Uterus (tissue), 4 donors: ENCODE data around the gene LINGO1. TPM values are rescaled to one million over a fixed set of nuclear protein-coding genes. Genes with fewer than 3 reads are reported as not detected.

Source experiments
- DNase-seq, 2 donors: peaks; one replicate each; pipeline ENCODE4 v3.0.0-alpha.2; 2019 to 2020
- H3K27ac ChIP-seq, 2 donors: fragments of 200-600 bp; sonication (generic); 1 replicate in 1 of 2; 2 replicates in 1 of 2; pipeline ENCODE4 v1.5.1; 2016 to 2018
- H3K27me3 ChIP-seq, 2 donors: fragments of 200-600 bp; sonication (generic); one replicate each; pipeline ENCODE4 v1.5.1; 2018 to 2019; ENCODE audit warnings: control low read depth in 1 of 2
- H3K36me3 ChIP-seq, 2 donors: fragments of 200-600 bp; sonication (generic); one replicate each; pipeline ENCODE4 v1.5.1; 2019; ENCODE audit warnings: control low read depth in 1 of 2
- H3K4me1 ChIP-seq, 2 donors: fragments of 200-600 bp; sonication (generic); one replicate each; pipeline ENCODE4 v1.5.1; 2018 to 2019; ENCODE audit warnings: control low read depth in 1 of 2
- H3K4me3 ChIP-seq, 2 donors: fragments of 200-600 bp; sonication (generic); 1 replicate in 1 of 2; 2 replicates in 1 of 2; pipeline ENCODE4 v1.5.1; 2018 to 2019; ENCODE audit warnings: mild to moderate bottlenecking in 1 of 2
- H3K9me3 ChIP-seq, 2 donors: fragments of 200-600 bp; sonication (generic); one replicate each; pipeline ENCODE4 v1.5.1; 2019; ENCODE audit warnings: control low read depth in 1 of 2
- POLR2A ChIP-seq, 2 donors: fragments of 450-650 bp; IDR thresholded peaks; one replicate each; pipeline ENCODE4 v1.6.1; 2016; ENCODE audit warnings: antibody characterized with exemption in 2 of 2, mild to moderate bottlenecking in 1 of 2, moderate library complexity in 1 of 2
- intact Hi-C: fragments of 100-400 bp; cut with DNase I; formaldehyde crosslinking; loops from one replicate; pipeline ENCODE4 v1.15.1; 2023; ENCODE audit warnings: low total_unique reads
- total RNA-seq, 4 donors: library from RNA; depleted of rRNA in 3 of 4; stranded (reverse); fragments of >200 nt in 3 of 4; gene quantifications; one replicate each; pipeline versions ENCODE4 v1.1.0 to v1.2.4, GENCODE V29; 2014 to 2023
- TF ChIP-seq, protein P1 (sequence below), 4 experiments: fragments of 200-600 bp in 2 of 4; fragments of 450-650 bp in 2 of 4; sonication (generic) in 2 of 4; IDR thresholded peaks; one replicate each; pipeline ENCODE4 v1.5.1; 2016 to 2019; ENCODE audit warnings: antibody characterized with exemption in 4 of 4, mild to moderate bottlenecking in 2 of 4, moderate library complexity in 1 of 4
- donor health status: DM: yes; HTN: yes; CAD: no.

The LINGO1 gene
- total RNA-seq, 4 donors from 2014 or later, result 0.26 to 9.6 (median 8.4) TPM; not detected in 1

DNA sequence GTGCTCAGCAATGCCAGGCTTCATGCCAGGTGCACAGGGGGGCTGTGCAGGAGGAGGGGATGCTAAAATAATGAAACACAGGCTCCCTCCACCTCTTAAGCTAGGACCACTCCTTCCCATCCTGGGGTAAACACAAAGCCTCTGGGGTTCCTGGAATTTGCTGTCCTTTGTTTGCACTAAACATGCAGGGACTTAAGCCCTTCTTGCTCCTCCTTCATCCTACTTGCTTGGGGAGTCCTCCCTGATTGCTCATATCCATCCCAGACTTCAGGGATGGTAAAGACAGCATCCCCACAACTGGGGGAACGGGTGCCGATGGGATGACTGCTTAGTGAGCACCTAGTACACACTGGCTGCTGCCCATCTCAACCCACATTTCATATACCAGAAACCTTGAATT, 5.1 kb downstream of the LINGO1 start:
- Histone ChIP-seq H3K9me3 (no peaks in the 10 kb centered on the region), H3K27me3 (peaks cover 0 to 7% of the 10 kb centered on the region in 2 donors), H3K4me1 (peaks cover 0 to 8% of the 10 kb centered on the region in 2 donors), H3K36me3 (no peaks in the 10 kb centered on the region), H3K27ac (no peak overlapping the region), H3K4me3 (no peak overlapping the region)
- intact Hi-C loops, result no loop called here
- TF ChIP-seq POLR2A (IDR thresholded peaks at IDR 0.05), result no peak
- TF ChIP-seq, protein P1, sequence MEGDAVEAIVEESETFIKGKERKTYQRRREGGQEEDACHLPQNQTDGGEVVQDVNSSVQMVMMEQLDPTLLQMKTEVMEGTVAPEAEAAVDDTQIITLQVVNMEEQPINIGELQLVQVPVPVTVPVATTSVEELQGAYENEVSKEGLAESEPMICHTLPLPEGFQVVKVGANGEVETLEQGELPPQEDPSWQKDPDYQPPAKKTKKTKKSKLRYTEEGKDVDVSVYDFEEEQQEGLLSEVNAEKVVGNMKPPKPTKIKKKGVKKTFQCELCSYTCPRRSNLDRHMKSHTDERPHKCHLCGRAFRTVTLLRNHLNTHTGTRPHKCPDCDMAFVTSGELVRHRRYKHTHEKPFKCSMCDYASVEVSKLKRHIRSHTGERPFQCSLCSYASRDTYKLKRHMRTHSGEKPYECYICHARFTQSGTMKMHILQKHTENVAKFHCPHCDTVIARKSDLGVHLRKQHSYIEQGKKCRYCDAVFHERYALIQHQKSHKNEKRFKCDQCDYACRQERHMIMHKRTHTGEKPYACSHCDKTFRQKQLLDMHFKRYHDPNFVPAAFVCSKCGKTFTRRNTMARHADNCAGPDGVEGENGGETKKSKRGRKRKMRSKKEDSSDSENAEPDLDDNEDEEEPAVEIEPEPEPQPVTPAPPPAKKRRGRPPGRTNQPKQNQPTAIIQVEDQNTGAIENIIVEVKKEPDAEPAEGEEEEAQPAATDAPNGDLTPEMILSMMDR (IDR thresholded peaks at IDR 0.05), result no peak
- DNase-seq, result no peak

DNA sequence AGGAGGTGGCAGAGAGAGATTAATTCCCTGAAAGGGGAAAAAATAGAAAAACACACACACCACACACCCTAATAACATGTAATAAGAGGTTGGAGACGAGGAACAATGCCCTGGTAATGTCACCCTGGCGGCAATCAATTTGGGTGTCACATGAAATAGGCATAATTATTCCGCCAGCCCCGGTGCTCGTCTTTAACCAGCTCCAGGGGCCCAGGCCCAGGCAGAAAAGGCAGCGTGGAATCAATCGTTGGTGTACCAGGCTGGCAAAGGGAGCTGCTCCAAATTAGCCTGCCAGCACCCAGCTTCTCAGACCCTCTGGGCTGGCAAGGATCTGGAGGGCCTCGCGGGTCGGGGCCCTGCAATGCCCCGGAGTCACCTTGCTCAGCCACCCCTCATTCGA, 5.6 kb downstream of the LINGO1 start:
- Histone ChIP-seq H3K4me3 (no peak overlapping the region), H3K4me1 (peaks cover 0 to 8% of the 10 kb centered on the region in 2 donors), H3K27me3 (peaks cover 0 to 7% of the 10 kb centered on the region in 2 donors), H3K27ac (no peak overlapping the region), H3K36me3 (no peaks in the 10 kb centered on the region), H3K9me3 (no peaks in the 10 kb centered on the region)
- intact Hi-C loops, result no loop called here
- no peak for DNase-seq
- TF ChIP-seq POLR2A (IDR thresholded peaks at IDR 0.05), result no peak
- TF ChIP-seq, protein P1 (IDR thresholded peaks at IDR 0.05), result no peak

DNA sequence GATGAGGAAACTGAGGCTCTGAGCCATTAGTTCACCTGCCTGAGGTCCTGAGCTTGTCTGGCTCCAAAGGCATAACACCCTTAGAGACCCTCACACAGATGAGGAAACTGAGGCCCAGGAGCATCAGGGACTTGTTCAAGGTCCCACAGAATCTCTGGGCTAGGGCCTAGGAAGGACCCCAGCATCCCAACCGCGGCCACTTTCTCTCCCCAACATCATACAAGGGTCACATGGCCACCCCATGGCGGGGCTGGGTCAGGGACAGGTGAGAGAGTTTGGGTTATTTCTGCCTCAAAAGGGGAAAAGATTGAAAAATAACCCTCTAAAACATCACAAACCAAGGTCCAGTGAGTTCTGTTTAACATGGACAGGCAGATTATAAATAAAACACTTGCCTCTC, 6.7 kb downstream of the LINGO1 start:
- peaks cover 0 to 1% of the 10 kb centered on the region in 2 donors for H3K27me3 ChIP-seq
- intact Hi-C loops, result no loop called here
- H3K27ac ChIP-seq, result no peak overlapping the region
- peaks cover 0 to 2% of the 10 kb centered on the region in 2 donors for H3K4me1 ChIP-seq
- DNase-seq, result no peak
- no peaks in the 10 kb centered on the region for H3K9me3 ChIP-seq
- H3K4me3 ChIP-seq, result no peak overlapping the region
- no peak for TF ChIP-seq POLR2A (IDR thresholded peaks at IDR 0.05)
- TF ChIP-seq, protein P1 (IDR thresholded peaks at IDR 0.05), result no peak
- no peaks in the 10 kb centered on the region for H3K36me3 ChIP-seq

DNA sequence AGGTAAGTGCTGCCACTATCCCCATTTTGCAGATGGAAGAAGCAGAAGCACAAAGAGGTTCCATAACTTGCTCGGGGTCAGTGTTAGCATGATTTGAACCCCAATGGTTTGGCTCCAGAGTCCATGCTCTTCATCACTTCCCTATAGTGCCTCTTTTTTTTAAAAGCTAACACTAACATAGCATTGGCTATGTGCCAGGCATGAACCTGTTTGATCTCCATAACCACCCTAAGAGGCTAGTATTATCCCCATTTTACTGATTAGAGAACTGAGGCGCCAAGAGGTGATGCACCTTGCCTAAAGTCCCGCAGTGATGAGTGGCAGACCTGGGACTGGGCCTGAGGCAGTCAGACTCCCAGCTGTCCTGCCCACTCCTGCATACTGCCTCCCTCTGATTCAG, 7.3 kb downstream of the LINGO1 start:
- no peak overlapping the region for H3K27ac ChIP-seq
- TF ChIP-seq, protein P1 (IDR thresholded peaks at IDR 0.05), result no peak
- TF ChIP-seq POLR2A (IDR thresholded peaks at IDR 0.05), result no peak
- intact Hi-C loops, result no loop called here
- H3K4me1 ChIP-seq, result no peaks in the 10 kb centered on the region
- no peaks in the 10 kb centered on the region for H3K36me3 ChIP-seq
- H3K9me3 ChIP-seq, result no peaks in the 10 kb centered on the region
- H3K27me3 ChIP-seq, result no peaks in the 10 kb centered on the region
- H3K4me3 ChIP-seq, result no peak overlapping the region
- no peak for DNase-seq

DNA sequence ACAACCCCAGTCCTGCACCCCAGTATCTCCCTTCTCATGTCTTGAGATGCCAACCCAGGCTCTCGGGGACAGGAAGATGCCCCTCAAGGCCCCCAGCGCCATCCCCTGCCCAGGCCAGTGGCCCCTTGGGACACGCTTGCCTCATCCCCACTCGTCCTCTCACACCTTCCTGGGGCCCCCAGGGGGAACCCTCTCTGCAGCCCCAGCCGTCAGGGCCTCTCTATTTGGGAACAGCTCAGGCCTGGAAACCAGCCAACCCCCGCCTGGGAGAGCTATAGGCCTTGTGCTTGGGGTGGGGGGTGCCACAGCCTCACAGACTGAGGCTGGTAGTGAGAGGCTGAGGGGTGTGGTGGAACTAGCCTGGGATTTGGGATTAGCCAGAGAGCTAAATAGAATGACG, 7.8 kb downstream of the LINGO1 start:
- Histone ChIP-seq H3K36me3 (no peaks in the 10 kb centered on the region), H3K4me1 (no peaks in the 10 kb centered on the region), H3K27ac (no peak overlapping the region), H3K4me3 (no peak overlapping the region), H3K27me3 (no peaks in the 10 kb centered on the region), H3K9me3 (no peaks in the 10 kb centered on the region)
- DNase-seq, result no peak
- TF ChIP-seq, protein P1 (IDR thresholded peaks at IDR 0.05), result no peak
- TF ChIP-seq POLR2A (IDR thresholded peaks at IDR 0.05), result no peak
- intact Hi-C loops, result no loop called here
